SK-N-SH treated with all-trans-retinoic acid at 6 μM for 48 hours (cell line): Measurements from ENCODE around the gene AKAP8.

Source experiments
- ATAC-seq: fragments of 200-7000 bp; cut with Tn5 transposase; 3 replicates; pipeline ENCODE4 v1.9.1; 2020; ENCODE audit warnings: mild to moderate bottlenecking, moderate library complexity
- ARNTL ChIP-seq: fragments of 450-650 bp; formaldehyde crosslinking; IDR thresholded peaks from 2 replicates; pipeline ENCODE4 v1.5.0; 2020; ENCODE audit warnings: low read depth, mild to moderate bottlenecking, moderate library complexity, borderline replicate concordance
- BACH2 ChIP-seq: fragments of 250-450 bp; sonication (Bioruptor Pico); IDR thresholded peaks from 2 replicates; pipeline ENCODE4 v1.9.0; 2021; ENCODE audit warnings: mild to moderate bottlenecking, borderline replicate concordance
- GLIS3 ChIP-seq: fragments of 250-450 bp; sonication (Bioruptor Pico); IDR thresholded peaks from 2 replicates; pipeline ENCODE4 v1.5.0; 2020; ENCODE audit warnings: mild to moderate bottlenecking, moderate library complexity
- ISL1 ChIP-seq: fragments of 250-450 bp; sonication (Bioruptor Pico); IDR thresholded peaks from 2 replicates; pipeline ENCODE4 v2.1.2; 2022; ENCODE audit warnings: mild to moderate bottlenecking, moderate library complexity
- PPARA ChIP-seq: fragments of 250-450 bp; sonication (Bioruptor Pico); IDR thresholded peaks from 2 replicates; pipeline ENCODE4 v1.5.0; 2020; ENCODE audit warnings: mild to moderate bottlenecking, borderline replicate concordance
- SNAI2 ChIP-seq: fragments of 250-450 bp; sonication (Bioruptor Pico); IDR thresholded peaks from 2 replicates; pipeline ENCODE4 v1.5.0; 2020; ENCODE audit warnings: mild to moderate bottlenecking, moderate library complexity
- TCF4 ChIP-seq: fragments of 250-450 bp; sonication (Bioruptor Pico); IDR thresholded peaks from 2 replicates; pipeline ENCODE4 v1.8.0; 2021; ENCODE audit warnings: mild to moderate bottlenecking, moderate library complexity, borderline replicate concordance
- TOX ChIP-seq: fragments of 250-450 bp; sonication (Bioruptor Pico); IDR thresholded peaks from 2 replicates; pipeline ENCODE4 v1.8.0; 2021; ENCODE audit warnings: mild to moderate bottlenecking, moderate library complexity, borderline replicate concordance
- ZC3H10 ChIP-seq: fragments of 250-450 bp; sonication (Bioruptor Pico); IDR thresholded peaks from 2 replicates; pipeline ENCODE4 v1.5.1; 2021; ENCODE audit warnings: mild to moderate bottlenecking, moderate library complexity
- ZFP3 ChIP-seq: fragments of 250-450 bp; sonication (Bioruptor Pico); IDR thresholded peaks from 2 replicates; pipeline ENCODE4 v1.5.0; 2020; ENCODE audit warnings: mild to moderate bottlenecking, moderate library complexity
- ZFP30 ChIP-seq: fragments of 450-650 bp; formaldehyde crosslinking; IDR thresholded peaks from 2 replicates; pipeline ENCODE4 v1.5.0; 2022; ENCODE audit warnings: mild to moderate bottlenecking, moderate library complexity
- ZNF565 ChIP-seq: fragments of 450-650 bp; formaldehyde crosslinking; conservative IDR thresholded peaks from 2 replicates; pipeline ENCODE4 v1.5.0; 2020; ENCODE audit warnings: low read depth, mild to moderate bottlenecking, moderate library complexity
- ZNF70 ChIP-seq: fragments of 450-650 bp; formaldehyde crosslinking; IDR thresholded peaks from 2 replicates; pipeline ENCODE4 v1.5.0; 2020; ENCODE audit warnings: mild to moderate bottlenecking, moderate library complexity
- ZNF8 ChIP-seq: fragments of 450-650 bp; formaldehyde crosslinking; IDR thresholded peaks from 2 replicates; pipeline ENCODE4 v1.5.0; 2020; ENCODE audit warnings: mild to moderate bottlenecking, moderate library complexity
- TF ChIP-seq, protein P1 (sequence below): fragments of 250-450 bp; sonication (Bioruptor Pico); IDR thresholded peaks from 2 replicates; pipeline ENCODE4 v1.5.1; 2020; ENCODE audit warnings: low read depth, mild to moderate bottlenecking, moderate library complexity
- TF ChIP-seq, protein P2 (sequence below): fragments of 250-450 bp; sonication (Bioruptor Pico); IDR thresholded peaks from 2 replicates; pipeline ENCODE4 v1.5.1; 2021; ENCODE audit warnings: mild to moderate bottlenecking, moderate library complexity
- TF ChIP-seq, protein P3 (sequence below): fragments of 250-450 bp; sonication (Bioruptor Pico); IDR thresholded peaks from 2 replicates; pipeline ENCODE4 v1.8.0; 2021; ENCODE audit warnings: low read depth, mild to moderate bottlenecking, moderate library complexity, borderline replicate concordance
- TF ChIP-seq, protein P4 (sequence below): fragments of 250-450 bp; sonication (Bioruptor Pico); IDR thresholded peaks from 2 replicates; pipeline ENCODE4 v1.8.0; 2020; ENCODE audit warnings: mild to moderate bottlenecking, moderate library complexity, borderline replicate concordance
- TF ChIP-seq, protein P5 (sequence below): fragments of 250-450 bp; sonication (Bioruptor Pico); IDR thresholded peaks from 2 replicates; pipeline ENCODE4 v1.5.0; 2020; ENCODE audit warnings: mild to moderate bottlenecking, moderate library complexity

Gene AKAP8

DNA sequence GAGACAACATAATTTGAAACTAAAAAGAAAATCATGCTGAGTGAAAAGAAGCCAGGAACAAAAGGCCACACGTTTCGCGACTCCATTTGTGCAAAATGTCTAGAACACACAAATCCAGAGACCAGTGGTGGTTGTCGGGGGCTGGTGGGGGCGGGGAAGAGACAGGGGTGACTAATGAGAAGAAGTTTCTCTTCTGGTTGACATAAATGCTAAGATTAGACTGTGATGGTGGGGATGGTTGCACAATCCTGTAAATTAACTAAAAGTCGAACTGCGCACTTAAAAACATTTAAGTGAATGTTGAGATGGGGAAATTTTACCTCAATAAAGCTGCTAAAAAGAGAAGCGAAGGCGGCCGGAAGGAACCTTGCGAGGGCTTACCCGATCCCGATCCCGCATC, 7.1 kb downstream of the AKAP8 start:
- TF ChIP-seq, protein P1, sequence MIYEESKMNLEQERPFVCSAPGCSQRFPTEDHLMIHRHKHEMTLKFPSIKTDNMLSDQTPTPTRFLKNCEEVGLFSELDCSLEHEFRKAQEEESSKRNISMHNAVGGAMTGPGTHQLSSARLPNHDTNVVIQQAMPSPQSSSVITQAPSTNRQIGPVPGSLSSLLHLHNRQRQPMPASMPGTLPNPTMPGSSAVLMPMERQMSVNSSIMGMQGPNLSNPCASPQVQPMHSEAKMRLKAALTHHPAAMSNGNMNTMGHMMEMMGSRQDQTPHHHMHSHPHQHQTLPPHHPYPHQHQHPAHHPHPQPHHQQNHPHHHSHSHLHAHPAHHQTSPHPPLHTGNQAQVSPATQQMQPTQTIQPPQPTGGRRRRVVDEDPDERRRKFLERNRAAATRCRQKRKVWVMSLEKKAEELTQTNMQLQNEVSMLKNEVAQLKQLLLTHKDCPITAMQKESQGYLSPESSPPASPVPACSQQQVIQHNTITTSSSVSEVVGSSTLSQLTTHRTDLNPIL (CRISPR knock-in tag), result no peak
- TF ChIP-seq ZC3H10 (no peak), ZNF565 (CRISPR knock-in tag) (no peak), GLIS3 (CRISPR knock-in tag) (no peak), ISL1 (CRISPR knock-in tag) (no peak)
- TF ChIP-seq, protein P2, sequence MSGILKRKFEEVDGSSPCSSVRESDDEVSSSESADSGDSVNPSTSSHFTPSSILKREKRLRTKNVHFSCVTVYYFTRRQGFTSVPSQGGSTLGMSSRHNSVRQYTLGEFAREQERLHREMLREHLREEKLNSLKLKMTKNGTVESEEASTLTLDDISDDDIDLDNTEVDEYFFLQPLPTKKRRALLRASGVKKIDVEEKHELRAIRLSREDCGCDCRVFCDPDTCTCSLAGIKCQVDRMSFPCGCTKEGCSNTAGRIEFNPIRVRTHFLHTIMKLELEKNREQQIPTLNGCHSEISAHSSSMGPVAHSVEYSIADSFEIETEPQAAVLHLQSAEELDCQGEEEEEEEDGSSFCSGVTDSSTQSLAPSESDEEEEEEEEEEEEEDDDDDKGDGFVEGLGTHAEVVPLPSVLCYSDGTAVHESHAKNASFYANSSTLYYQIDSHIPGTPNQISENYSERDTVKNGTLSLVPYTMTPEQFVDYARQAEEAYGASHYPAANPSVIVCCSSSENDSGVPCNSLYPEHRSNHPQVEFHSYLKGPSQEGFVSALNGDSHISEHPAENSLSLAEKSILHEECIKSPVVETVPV (CRISPR knock-in tag), result no peak
- TF ChIP-seq, protein P3, sequence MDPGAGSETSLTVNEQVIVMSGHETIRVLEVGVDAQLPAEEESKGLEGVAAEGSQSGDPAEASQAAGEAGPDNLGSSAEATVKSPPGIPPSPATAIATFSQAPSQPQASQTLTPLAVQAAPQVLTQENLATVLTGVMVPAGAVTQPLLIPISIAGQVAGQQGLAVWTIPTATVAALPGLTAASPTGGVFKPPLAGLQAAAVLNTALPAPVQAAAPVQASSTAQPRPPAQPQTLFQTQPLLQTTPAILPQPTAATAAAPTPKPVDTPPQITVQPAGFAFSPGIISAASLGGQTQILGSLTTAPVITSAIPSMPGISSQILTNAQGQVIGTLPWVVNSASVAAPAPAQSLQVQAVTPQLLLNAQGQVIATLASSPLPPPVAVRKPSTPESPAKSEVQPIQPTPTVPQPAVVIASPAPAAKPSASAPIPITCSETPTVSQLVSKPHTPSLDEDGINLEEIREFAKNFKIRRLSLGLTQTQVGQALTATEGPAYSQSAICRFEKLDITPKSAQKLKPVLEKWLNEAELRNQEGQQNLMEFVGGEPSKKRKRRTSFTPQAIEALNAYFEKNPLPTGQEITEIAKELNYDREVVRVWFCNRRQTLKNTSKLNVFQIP (CRISPR knock-in tag), result no peak
- TF ChIP-seq, protein P4, sequence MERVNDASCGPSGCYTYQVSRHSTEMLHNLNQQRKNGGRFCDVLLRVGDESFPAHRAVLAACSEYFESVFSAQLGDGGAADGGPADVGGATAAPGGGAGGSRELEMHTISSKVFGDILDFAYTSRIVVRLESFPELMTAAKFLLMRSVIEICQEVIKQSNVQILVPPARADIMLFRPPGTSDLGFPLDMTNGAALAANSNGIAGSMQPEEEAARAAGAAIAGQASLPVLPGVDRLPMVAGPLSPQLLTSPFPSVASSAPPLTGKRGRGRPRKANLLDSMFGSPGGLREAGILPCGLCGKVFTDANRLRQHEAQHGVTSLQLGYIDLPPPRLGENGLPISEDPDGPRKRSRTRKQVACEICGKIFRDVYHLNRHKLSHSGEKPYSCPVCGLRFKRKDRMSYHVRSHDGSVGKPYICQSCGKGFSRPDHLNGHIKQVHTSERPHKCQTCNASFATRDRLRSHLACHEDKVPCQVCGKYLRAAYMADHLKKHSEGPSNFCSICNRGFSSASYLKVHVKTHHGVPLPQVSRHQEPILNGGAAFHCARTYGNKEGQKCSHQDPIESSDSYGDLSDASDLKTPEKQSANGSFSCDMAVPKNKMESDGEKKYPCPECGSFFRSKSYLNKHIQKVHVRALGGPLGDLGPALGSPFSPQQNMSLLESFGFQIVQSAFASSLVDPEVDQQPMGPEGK (CRISPR knock-in tag), result no peak
- no peak for ATAC-seq

DNA sequence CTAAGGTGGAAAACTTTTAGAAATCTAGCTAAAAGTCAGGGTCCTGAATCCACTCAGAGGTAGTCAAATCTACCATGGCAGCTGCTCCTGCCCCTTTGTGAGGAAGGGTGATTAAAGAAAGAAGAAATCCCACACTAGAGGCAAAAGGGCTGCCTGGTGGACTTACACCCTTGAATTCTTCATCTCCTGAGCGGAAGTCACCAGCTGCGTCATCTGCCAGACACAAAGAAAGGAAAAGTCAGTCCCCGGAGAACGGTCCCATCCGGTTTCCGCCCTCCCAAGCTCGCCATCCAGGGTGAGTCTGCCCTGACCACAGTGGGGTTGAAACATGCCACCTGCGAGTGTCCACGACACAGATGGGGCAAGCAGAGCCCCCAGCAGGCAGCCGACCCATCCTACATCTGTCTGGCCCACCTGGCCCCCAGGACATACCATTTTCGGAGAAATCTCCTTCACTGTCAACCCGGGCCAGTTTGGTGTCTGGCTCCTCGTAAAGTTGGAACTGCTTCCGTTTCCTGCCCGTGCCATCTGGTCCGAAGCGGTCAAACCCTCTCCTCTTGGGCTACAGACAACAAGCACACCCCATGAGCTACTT, 7.7 kb downstream of the AKAP8 start:
- no peak for ATAC-seq
- no peak for TF ChIP-seq GLIS3 (CRISPR knock-in tag)
- TF ChIP-seq, protein P5, sequence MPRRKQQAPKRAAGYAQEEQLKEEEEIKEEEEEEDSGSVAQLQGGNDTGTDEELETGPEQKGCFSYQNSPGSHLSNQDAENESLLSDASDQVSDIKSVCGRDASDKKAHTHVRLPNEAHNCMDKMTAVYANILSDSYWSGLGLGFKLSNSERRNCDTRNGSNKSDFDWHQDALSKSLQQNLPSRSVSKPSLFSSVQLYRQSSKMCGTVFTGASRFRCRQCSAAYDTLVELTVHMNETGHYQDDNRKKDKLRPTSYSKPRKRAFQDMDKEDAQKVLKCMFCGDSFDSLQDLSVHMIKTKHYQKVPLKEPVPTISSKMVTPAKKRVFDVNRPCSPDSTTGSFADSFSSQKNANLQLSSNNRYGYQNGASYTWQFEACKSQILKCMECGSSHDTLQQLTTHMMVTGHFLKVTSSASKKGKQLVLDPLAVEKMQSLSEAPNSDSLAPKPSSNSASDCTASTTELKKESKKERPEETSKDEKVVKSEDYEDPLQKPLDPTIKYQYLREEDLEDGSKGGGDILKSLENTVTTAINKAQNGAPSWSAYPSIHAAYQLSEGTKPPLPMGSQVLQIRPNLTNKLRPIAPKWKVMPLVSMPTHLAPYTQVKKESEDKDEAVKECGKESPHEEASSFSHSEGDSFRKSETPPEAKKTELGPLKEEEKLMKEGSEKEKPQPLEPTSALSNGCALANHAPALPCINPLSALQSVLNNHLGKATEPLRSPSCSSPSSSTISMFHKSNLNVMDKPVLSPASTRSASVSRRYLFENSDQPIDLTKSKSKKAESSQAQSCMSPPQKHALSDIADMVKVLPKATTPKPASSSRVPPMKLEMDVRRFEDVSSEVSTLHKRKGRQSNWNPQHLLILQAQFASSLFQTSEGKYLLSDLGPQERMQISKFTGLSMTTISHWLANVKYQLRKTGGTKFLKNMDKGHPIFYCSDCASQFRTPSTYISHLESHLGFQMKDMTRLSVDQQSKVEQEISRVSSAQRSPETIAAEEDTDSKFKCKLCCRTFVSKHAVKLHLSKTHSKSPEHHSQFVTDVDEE, result no peak
- TF ChIP-seq, protein P3 (CRISPR knock-in tag), result no peak
- TF ChIP-seq PPARA (CRISPR knock-in tag), result no peak
- TF ChIP-seq, protein P2 (CRISPR knock-in tag), result no peak
- TF ChIP-seq ZFP3 (CRISPR knock-in tag), result no peak
- no peak for TF ChIP-seq ISL1 (CRISPR knock-in tag)
- no peak for TF ChIP-seq SNAI2 (CRISPR knock-in tag)
- no peak for TF ChIP-seq ZFP30
- TF ChIP-seq ZNF70 (CRISPR knock-in tag), result no peak
- no peak for TF ChIP-seq TCF4 (CRISPR knock-in tag)
- TF ChIP-seq ZNF8 (CRISPR knock-in tag), result no peak
- no peak for TF ChIP-seq ZC3H10
- no peak for TF ChIP-seq ZNF565 (CRISPR knock-in tag)
- TF ChIP-seq BACH2 (CRISPR knock-in tag), result no peak
- TF ChIP-seq TOX (CRISPR knock-in tag), result no peak
- TF ChIP-seq, protein P4 (CRISPR knock-in tag), result no peak
- TF ChIP-seq ARNTL (CRISPR knock-in tag), result no peak
